Heart left ventricle (tissue), 16 donors: Measurements from ENCODE around the gene TRDMT1. TPM values are rescaled to one million over a fixed set of nuclear protein-coding genes. Genes with fewer than 3 reads are reported as not detected.
A peak's percentile ranks its signal among the peaks of the same experiment; 100 is the strongest.

ENCODE experiments used
- ATAC-seq, 4 donors: fragments of 200-7000 bp; cut with Tn5 transposase; one replicate each; pipeline ENCODE4 v1.9.1; 2020 to 2022; ENCODE audit warnings: moderate library complexity in 4 of 4, mild to moderate bottlenecking in 3 of 4, moderate number of reproducible peaks in 1 of 4
- DNase-seq, 5 donors: peaks; one replicate each; pipeline ENCODE4 v3.0.0-alpha.2; 2020
- H3K27ac ChIP-seq, 12 donors: fragments of 200-600 bp; sonication (generic) in 4 of 12; one replicate each; pipeline versions ENCODE4 v1.5.0 to v1.8.0; 2016 to 2022; ENCODE audit warnings: mild to moderate bottlenecking in 2 of 12
- H3K27me3 ChIP-seq, 9 donors: fragments of 200-600 bp; sonication (generic) in 2 of 9; one replicate each; pipeline versions ENCODE4 v1.5.1 to v1.8.0; 2016 to 2022; ENCODE audit warnings: mild to moderate bottlenecking in 3 of 9
- H3K36me3 ChIP-seq, 9 donors: fragments of 200-600 bp; sonication (generic) in 2 of 9; one replicate each; pipeline versions ENCODE4 v1.5.0 to v1.8.0; 2018 to 2022; ENCODE audit warnings: mild to moderate bottlenecking in 2 of 9
- H3K4me1 ChIP-seq, 12 donors: fragments of 200-600 bp; sonication (generic) in 4 of 12; one replicate each; pipeline versions ENCODE4 v1.5.0 to v1.8.0; 2016 to 2022; ENCODE audit warnings: mild to moderate bottlenecking in 3 of 12
- H3K4me3 ChIP-seq, 12 donors: fragments of 200-600 bp; sonication (generic) in 4 of 12; one replicate each; pipeline versions ENCODE4 v1.5.0 to v1.8.0; 2017 to 2022; ENCODE audit warnings: mild to moderate bottlenecking in 9 of 12, moderate library complexity in 4 of 12
- H3K9me3 ChIP-seq, 12 donors: fragments of 200-600 bp; sonication (generic) in 4 of 12; one replicate each; pipeline versions ENCODE4 v1.5.0 to v1.8.0; 2016 to 2022; ENCODE audit warnings: mild to moderate bottlenecking in 1 of 12
- POLR2A ChIP-seq, 2 donors: fragments of 450-650 bp; IDR thresholded peaks; one replicate each; pipeline ENCODE4 v1.6.1; 2017; ENCODE audit warnings: antibody characterized with exemption in 2 of 2, mild to moderate bottlenecking in 2 of 2, moderate library complexity in 2 of 2
- WGBS, 4 donors: extraction: QIAGEN DNeasy Blood & Tissue Kit in 2 of 4; methylation state at CpG; one replicate each; pipeline versions ENCODE4 v1.1.5 to v1.1.7; 2013 to 2018; 5-methylcytosine and 5-hydroxymethylcytosine counted together
- intact Hi-C, 10 donors: fragments of 100-400 bp; cut with DNase I; formaldehyde crosslinking; loops; one replicate each; pipeline versions ENCODE4 v1.11.1 to v1.14.2; 2022
- polyA plus RNA-seq, 2 donors: library from polyadenylated mRNA; stranded (reverse); fragments of 200-250 nt; gene quantifications; one replicate each; pipeline ENCODE4 v1.2.3, GENCODE V29; 2013
- total RNA-seq, 9 donors: library from RNA; depleted of rRNA in 2 of 9; stranded (reverse); fragments of >200 nt in 2 of 9; fragmentation: NEBNext Ultra II Directional in 3 of 9; extraction: Animal tissue kit (Norgen Biotek cat#: 25700) in 3 of 9; gene quantifications; one replicate each; pipeline versions ENCODE4 v1.1.0 to v1.2.4, GENCODE V29; 2016 to 2023
- TF ChIP-seq, protein P1 (sequence below), 12 donors: fragments of 200-600 bp; sonication (generic) in 4 of 12; IDR thresholded peaks; one replicate each; pipeline versions ENCODE4 v1.5.0 to v1.8.0; 2018 to 2022; ENCODE audit warnings: antibody characterized with exemption in 12 of 12, mild to moderate bottlenecking in 5 of 12
- donor health status: ischemic (EF 13 %, LVEDD 7.1; RV severe dilation, severe dysfunction).
- donor health status: healthy with polysubstance abuse.
- donor health status: DM: no; HTN: yes; CAD: no.
- donor health status: DM: no; HTN: no; CAD: no.
- donor health status: ischemic (EF 25% LVEDD 6.9; RV normal size, moderate dysfunction).
- donor health status: ischemic (EF 25% LVEDD 5.7; RV mildly dilated, moderate dysfunction).
- donor health status: healthy.
- donor health status: DM: yes; HTN: yes; CAD: no.
- donor health status: ischemic (EF 35%, LVEDD 5.7; RV mildly dilated, moderate dysfunction).
- donor health status: nonischemic (EF 11% LVEDD 7.7; RV severe dilation, severe dysfunction).
- donor health status: DM: yes; HTN: yes; CAD: no.
- donor health status: PGD.
- donor health status: ischemic (EF 29% LVEDD 5.4; RV normal size, mild dysfunction).
- donor health status: nonischemic (EF 23%, LVEDD 6.1; RV moderate dilation, normal function).

The TRDMT1 gene
- total and polyA plus RNA-seq, 11 donors = 1.8 to 6.0 (median 3.5) TPM

DNA sequence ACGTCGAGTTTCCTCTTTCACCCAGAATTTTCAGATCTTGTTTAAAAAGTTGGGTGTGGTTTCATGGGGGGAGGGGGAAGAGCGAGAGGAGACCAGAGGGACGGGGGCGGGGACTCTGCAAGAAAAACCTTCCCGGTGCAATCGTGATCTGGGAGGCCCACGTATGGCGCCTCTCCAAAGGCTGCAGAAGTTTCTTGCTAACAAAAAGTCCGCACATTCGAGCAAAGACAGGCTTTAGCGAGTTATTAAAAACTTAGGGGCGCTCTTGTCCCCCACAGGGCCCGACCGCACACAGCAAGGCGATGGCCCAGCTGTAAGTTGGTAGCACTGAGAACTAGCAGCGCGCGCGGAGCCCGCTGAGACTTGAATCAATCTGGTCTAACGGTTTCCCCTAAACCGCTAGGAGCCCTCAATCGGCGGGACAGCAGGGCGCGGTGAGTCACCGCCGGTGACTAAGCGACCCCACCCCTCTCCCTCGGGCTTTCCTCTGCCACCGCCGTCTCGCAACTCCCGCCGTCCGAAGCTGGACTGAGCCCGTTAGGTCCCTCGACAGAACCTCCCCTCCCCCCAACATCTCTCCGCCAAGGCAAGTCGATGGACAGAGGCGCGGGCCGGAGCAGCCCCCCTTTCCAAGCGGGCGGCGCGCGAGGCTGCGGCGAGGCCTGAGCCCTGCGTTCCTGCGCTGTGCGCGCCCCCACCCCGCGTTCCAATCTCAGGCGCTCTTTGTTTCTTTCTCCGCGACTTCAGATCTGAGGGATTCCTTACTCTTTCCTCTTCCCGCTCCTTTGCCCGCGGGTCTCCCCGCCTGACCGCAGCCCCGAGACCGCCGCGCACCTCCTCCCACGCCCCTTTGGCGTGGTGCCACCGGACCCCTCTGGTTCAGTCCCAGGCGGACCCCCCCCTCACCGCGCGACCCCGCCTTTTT, 26.9 kb upstream of the TRDMT1 start, which contains the start of gene VIM:
Gene VIM (plus strand): TSS at position 151 of the 925 bp plus-strand sequence. CDS start 1,182 bp downstream, outside the sequence.
- no peaks in the 10 kb centered on the region for H3K9me3 ChIP-seq
- peaks cover 0 to 52% (median 30%) of the 10 kb centered on the region in 12 donors for H3K4me1 ChIP-seq
- ATAC-seq (peak; percentile 49 to 83 (median 80)), DNase-seq (peak; percentile 89 to 94 (median 92))
- peaks cover 0 to 17% (median 0%) of the 10 kb centered on the region in 9 donors for H3K27me3 ChIP-seq
- intact Hi-C loops = loop anchor here in 5 of 10 donors (2.0 to 5.0 kb wide), 3 partner anchors 28 to 226 kb away; partner anchors contain the start of gene TRDMT1 (in 4 of the 5)
- H3K4me3 ChIP-seq = peak within 1 kb of the TSS; percentile 64 to 99 (median 91)
- 1 to 2% (median 1%) methylated on average over 60 to 77 of the region's 77 CpGs for WGBS, 4 donors
- peak in 1 of 2 donors; percentile 67 for TF ChIP-seq POLR2A (IDR thresholded peaks at IDR 0.05)
- TF ChIP-seq, protein P1, sequence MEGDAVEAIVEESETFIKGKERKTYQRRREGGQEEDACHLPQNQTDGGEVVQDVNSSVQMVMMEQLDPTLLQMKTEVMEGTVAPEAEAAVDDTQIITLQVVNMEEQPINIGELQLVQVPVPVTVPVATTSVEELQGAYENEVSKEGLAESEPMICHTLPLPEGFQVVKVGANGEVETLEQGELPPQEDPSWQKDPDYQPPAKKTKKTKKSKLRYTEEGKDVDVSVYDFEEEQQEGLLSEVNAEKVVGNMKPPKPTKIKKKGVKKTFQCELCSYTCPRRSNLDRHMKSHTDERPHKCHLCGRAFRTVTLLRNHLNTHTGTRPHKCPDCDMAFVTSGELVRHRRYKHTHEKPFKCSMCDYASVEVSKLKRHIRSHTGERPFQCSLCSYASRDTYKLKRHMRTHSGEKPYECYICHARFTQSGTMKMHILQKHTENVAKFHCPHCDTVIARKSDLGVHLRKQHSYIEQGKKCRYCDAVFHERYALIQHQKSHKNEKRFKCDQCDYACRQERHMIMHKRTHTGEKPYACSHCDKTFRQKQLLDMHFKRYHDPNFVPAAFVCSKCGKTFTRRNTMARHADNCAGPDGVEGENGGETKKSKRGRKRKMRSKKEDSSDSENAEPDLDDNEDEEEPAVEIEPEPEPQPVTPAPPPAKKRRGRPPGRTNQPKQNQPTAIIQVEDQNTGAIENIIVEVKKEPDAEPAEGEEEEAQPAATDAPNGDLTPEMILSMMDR (IDR thresholded peaks at IDR 0.05) = peak in 4 of 12 donors; percentile 4 to 13 (median 9)
- H3K27ac ChIP-seq = peak within 1 kb of the TSS; percentile 96 to 100 (median 98)
- peaks cover 0 to 39% (median 28%) of the 10 kb centered on the region in 9 donors for H3K36me3 ChIP-seq

DNA sequence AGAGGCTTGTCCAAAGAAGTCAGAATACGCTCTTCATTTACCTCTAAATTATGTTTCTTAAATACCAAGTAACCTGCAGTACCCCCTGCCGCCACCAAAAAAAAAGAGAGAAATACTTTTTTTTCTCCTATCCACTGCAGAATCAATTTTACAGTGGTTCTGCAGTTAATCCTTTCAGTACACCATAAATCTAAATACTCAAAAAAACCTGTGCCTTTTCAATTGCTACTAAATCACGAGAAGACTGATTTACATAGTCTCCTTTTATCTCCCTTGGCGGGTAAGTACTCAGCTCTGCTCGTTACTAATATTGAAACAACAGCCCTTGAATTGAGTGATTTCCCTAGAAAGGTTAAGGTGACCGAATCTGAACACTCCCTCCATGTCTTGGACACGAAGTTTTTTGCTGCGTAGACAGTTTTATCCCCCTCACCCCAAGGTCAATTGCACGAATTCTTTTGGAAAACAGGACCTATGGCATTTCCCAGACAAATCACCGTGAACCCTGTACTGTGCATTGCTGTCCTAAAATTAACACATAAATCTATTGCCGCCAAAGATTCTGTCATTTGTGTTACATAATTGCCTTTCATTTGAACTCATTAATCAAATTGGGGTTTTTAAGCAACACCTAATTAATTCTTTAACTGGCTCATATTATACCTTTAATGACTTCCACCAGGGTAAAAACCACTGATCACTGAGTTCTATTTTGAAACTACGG, 26.1 kb upstream of the TRDMT1 start:
- DNase-seq (no peak), ATAC-seq (no peak)
- H3K4me3 ChIP-seq = peak overlapping the region; percentile 64 to 99 (median 91)
- peak overlapping the region; percentile 96 to 100 (median 98) for H3K27ac ChIP-seq
- H3K27me3 ChIP-seq = peaks cover 0 to 17% (median 0%) of the 10 kb centered on the region in 9 donors
- TF ChIP-seq, protein P1 (IDR thresholded peaks at IDR 0.05) = peak in 11 of 12 donors; percentile 28 to 83 (median 48)
- TF ChIP-seq POLR2A (IDR thresholded peaks at IDR 0.05) = no peak
- H3K4me1 ChIP-seq = peaks cover 0 to 51% (median 23%) of the 10 kb centered on the region in 12 donors
- peaks cover 0 to 31% (median 19%) of the 10 kb centered on the region in 9 donors for H3K36me3 ChIP-seq
- WGBS, 4 donors = 31 to 37% (median 32%) methylated on average over 12 of the region's 12 CpGs
- no peaks in the 10 kb centered on the region for H3K9me3 ChIP-seq
- intact Hi-C loops = loop anchor here in 6 of 10 donors (2.0 to 5.0 kb wide), 3 partner anchors 27 to 225 kb away; partner anchors contain the start of gene TRDMT1 (in 5 of the 6)

DNA sequence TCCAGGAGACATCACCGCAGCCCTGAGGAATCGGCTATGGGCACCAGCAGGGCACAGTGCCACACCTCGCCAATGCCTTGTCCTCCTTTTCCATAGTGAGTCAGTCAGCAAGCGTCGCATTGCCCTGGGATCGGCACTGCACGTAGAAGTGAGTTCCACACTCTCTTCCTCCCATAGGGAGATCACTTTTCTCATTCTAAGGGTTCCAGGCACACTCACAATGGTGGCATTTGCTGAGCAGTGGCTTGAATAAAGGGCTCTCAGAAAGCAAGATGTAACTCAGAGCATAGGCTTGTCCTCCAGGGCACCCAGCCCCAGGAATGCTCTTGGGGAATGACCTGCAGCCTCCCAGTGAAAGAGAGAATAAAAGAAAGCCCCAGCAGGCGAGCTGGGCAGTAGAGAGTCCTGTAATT, 25.4 kb upstream of the TRDMT1 start:
- peaks cover 0 to 17% (median 0%) of the 10 kb centered on the region in 9 donors for H3K27me3 ChIP-seq
- TF ChIP-seq POLR2A (IDR thresholded peaks at IDR 0.05) = no peak
- TF ChIP-seq, protein P1 (IDR thresholded peaks at IDR 0.05) = no peak
- ATAC-seq = no peak
- WGBS, 4 donors = 86 to 93% (median 88%) methylated on average over 8 of the region's 8 CpGs
- intact Hi-C loops = loop anchor here in 3 of 10 donors (2.0 to 5.0 kb wide), 3 partner anchors 26 to 225 kb away; partner anchors contain the start of gene TRDMT1 (in 1 of the 3)
- DNase-seq = no peak
- H3K4me1 ChIP-seq = peaks cover 0 to 51% (median 18%) of the 10 kb centered on the region in 12 donors
- no peaks in the 10 kb centered on the region for H3K9me3 ChIP-seq
- peak overlapping the region in 9 of 12 donors; percentile 64 to 99 (median 92) for H3K4me3 ChIP-seq
- peak overlapping the region; percentile 96 to 100 (median 98) for H3K27ac ChIP-seq
- peaks cover 0 to 24% (median 13%) of the 10 kb centered on the region in 9 donors for H3K36me3 ChIP-seq
